Cardiac fibroblast (primary cell): ENCODE results near the gene CHAD.

ENCODE experiments used
- DNase-seq, 2 donors: peaks; one replicate each; pipeline versions ENCODE4 v3.0.0 to v3.0.0-alpha.2; 2010; ENCODE audit warnings: low read depth in 2 of 2
- H3K4me3 ChIP-seq, 2 donors: replicated peaks in 1 of 2; 1 replicate in 1 of 2; 2 replicates in 1 of 2; pipeline ENCODE4 v1.5.1; 2011; ENCODE audit warnings: low read depth in 2 of 2, low read length in 2 of 2, mild to moderate bottlenecking in 2 of 2, moderate library complexity in 1 of 2
- CTCF ChIP-seq: IDR thresholded peaks from one replicate; pipeline ENCODE4 v1.5.1; 2011; ENCODE audit warnings: low read depth, mild to moderate bottlenecking, low read length, inconsistent platforms

CHAD gene

GRCh38 chr17:50451943-50452629 lies 16.6 kb downstream of the CHAD start:
- no peak overlapping the region for H3K4me3 ChIP-seq
- no peak for TF ChIP-seq CTCF
- DNase-seq = no peak

DNA sequence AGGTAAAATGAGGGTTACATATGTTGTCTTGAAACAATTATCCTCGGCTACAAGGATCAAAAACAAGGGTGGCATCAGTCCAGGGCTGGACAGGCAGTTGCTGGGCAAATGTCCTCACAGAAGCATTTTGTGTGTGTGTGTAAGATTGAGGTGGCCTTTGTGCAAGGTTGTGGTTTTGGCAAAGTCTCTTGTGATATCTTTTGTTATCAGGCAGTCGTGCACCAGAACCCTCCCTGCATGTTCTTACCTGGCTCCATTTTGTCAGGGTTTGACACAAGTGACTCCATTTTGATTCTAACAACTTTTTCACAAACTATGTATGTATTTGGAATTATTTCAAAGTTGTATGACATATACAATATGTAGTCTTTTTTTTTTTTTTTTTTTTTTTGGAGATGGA lies 20.0 kb downstream of the CHAD start:
- TF ChIP-seq CTCF = no peak
- H3K4me3 ChIP-seq = no peak overlapping the region
- no peak for DNase-seq

- no peak for TF ChIP-seq CTCF
- no peak for DNase-seq
- no peak overlapping the region for H3K4me3 ChIP-seq
These were observed 20.6 kb downstream of the CHAD start for GRCh38 chr17:50447870-50448595.

DNA sequence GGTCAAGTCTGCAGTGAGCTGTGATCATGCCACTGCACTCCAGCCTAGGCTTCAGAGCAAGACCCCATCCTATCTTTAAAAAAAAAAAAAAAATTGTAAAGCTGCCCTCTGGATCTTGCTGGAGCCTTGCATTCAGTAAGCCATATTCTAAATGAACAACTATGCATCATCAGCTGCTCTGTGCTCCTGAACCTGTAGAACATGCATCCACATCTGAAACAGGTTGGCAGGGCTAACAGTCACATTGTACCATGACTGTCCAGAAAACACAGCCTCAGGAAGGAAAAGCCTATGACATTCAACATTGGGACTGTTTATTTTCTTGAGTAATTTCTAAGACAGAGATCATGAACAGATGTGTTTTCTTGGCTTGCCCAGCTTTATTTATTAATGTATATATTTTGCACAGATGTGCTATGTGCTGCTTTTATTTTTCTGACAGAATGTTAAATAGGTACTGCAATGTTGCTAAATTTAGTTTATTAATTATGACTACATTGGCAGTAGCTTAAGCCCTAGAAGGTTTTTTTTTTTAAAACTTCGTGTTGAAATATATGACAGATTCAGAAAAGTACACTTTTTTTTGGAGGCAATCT lies 22.9 kb downstream of the CHAD start:
- no peak for TF ChIP-seq CTCF
- no peak for DNase-seq

DNA sequence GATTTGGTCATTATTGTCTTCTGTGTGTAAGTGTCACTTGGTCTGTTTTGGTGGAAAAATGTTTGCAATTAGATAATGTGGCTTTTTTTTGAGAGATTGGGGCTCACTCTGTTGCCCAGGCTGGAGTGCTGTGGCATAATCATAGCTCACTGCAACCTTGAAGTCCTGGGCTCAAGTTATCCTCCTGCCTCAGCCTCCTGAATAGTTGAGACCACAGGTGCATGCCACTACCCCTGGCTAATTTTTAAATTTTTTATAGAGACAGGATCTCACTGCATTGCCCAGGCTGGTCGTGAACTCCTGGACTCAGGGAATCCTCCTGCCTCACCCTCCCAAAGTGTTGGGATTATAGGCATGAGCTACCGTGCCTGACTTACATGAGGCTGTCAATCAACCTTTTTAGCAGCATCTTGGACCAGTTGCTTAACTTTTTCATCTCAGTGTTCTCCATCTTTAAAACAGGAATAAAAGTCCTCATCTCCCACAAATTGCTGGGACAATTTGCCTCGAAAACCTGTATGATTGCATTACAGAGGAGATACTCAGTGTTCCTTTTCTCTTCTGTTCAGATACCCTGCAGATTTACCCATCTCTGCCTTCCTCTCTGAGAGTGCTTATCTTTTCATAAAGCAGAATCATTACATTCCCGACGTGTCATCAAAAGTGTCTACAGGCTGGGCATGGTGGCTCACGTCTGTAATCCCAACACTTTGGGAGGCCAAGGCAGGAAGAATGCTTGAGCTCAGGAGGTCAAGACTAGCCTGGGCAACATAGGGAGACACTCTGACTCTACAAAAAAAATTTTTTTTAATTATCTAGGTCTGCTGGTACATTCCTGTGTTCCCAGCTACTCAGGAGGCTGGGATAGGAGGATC lies 23.6 kb downstream of the CHAD start:
- TF ChIP-seq CTCF = no peak
- no peak for DNase-seq
- no peak overlapping the region for H3K4me3 ChIP-seq

More for the DNA sequence above, 22.9 kb downstream of the CHAD start:
- H3K4me3 ChIP-seq = no peak overlapping the region

DNA sequence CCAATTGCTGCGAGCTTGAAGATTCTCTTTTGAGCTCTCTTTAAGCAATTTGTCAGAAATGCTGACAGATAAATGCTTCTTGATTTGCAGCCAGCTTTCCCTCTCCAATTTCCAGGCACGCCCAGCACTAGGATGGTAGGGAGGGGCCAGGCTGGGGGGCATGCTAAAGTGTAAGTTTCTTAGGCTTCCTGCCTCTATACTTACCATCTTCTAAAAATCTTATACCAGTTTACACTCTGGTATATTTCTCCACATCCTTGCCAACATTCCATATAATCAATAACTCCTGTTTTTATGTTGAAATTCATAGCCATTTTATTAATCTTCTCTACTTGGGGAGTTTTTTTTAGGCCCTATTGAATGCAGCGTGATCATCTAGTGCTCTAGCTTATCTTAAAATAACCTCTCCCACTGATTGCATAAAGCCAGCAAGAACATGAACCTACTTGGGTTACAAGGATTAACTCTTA lies 25.1 kb downstream of the CHAD start:
- DNase-seq = peak in 1 of 2 donors; percentile 53
- no peak for TF ChIP-seq CTCF
- H3K4me3 ChIP-seq = no peak overlapping the region
